AG04450 (cell line): Measurements from ENCODE around the gene ARHGAP24. TPM values are rescaled to one million over a fixed set of nuclear protein-coding genes. Genes with fewer than 3 reads are reported as not detected.

ENCODE experiments used
- CTCF ChIA-PET: fragments of 300-600, 350-600 bp; formaldehyde crosslinking; extraction: SDS; loops from one replicate; lab custom pipeline; 2022; ENCODE audit warnings: antibody characterized with exemption, inconsistent platforms; lab: Charles Lee
- POLR2A ChIA-PET: fragments of 350-600 bp; formaldehyde crosslinking; extraction: SDS; loops from one replicate; lab custom pipeline; 2021; ENCODE audit warnings: antibody characterized with exemption, inconsistent platforms; lab: Yijun Ruan, JAX
- DNase-seq: peaks from one replicate; pipeline ENCODE4 v3.0.0-alpha.2; 2011; ENCODE audit warnings: low read depth, low spot score
- H3K27ac ChIP-seq: one replicate; pipeline ENCODE4 v1.5.1; 2012; ENCODE audit warnings: low read depth, low read length, control low read depth
- H3K27me3 ChIP-seq: one replicate; pipeline ENCODE4 v1.6.0; 2012; ENCODE audit warnings: low read length; ENCODE audit not compliant: control insufficient read depth, insufficient read depth
- H3K4me3 ChIP-seq: 2 replicates; pipeline ENCODE4 v1.5.1; 2011; ENCODE audit warnings: mild to moderate bottlenecking, low read depth, low read length, control low read depth
- H3K9me3 ChIP-seq: 2 replicates; pipeline ENCODE4 v1.5.1; 2012; ENCODE audit warnings: low read length; ENCODE audit not compliant: control insufficient read depth, insufficient read depth
- polyA plus RNA-seq: library from polyadenylated mRNA; depleted of rRNA; stranded (reverse); fragments of >200 nt; gene quantifications from 2 replicates; pipeline ENCODE4 v1.2.3, GENCODE V29; 2011
- TF ChIP-seq, protein P1 (sequence below): IDR thresholded peaks from 2 replicates; pipeline ENCODE4 v1.5.1; 2011; ENCODE audit warnings: low read depth, low read length, control low read depth, inconsistent platforms

The ARHGAP24 gene
- polyA plus RNA-seq, 1 experiment, result 16.8 TPM

DNA sequence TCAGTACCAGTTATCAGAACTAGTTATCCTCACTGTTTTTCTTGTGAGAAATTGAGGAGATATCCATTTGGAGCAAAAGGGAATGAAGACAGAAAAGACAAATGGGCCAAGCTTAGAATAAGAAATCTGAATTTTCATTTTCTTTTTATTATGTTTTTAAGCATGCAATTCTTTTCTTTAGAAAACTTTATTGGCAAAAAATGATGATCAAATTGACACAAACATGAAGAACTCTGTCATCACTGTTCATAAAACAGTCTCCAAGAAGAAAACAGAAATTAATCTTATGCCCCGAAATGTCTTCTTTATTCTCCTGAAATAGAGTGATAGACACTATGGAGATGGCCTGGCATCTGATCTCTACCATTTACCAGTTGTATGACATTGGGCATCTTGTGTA, 139.0 kb downstream of the ARHGAP24 start:
- Histone ChIP-seq H3K4me3 (no peak overlapping the region), H3K27me3 (no peaks in the 10 kb centered on the region), H3K9me3 (no peaks in the 10 kb centered on the region), H3K27ac (no peak overlapping the region)
- POLR2A ChIA-PET, result no interaction called here
- TF ChIP-seq, protein P1, sequence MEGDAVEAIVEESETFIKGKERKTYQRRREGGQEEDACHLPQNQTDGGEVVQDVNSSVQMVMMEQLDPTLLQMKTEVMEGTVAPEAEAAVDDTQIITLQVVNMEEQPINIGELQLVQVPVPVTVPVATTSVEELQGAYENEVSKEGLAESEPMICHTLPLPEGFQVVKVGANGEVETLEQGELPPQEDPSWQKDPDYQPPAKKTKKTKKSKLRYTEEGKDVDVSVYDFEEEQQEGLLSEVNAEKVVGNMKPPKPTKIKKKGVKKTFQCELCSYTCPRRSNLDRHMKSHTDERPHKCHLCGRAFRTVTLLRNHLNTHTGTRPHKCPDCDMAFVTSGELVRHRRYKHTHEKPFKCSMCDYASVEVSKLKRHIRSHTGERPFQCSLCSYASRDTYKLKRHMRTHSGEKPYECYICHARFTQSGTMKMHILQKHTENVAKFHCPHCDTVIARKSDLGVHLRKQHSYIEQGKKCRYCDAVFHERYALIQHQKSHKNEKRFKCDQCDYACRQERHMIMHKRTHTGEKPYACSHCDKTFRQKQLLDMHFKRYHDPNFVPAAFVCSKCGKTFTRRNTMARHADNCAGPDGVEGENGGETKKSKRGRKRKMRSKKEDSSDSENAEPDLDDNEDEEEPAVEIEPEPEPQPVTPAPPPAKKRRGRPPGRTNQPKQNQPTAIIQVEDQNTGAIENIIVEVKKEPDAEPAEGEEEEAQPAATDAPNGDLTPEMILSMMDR, result no peak
- CTCF ChIA-PET, result no interaction called here
- DNase-seq, result no peak

DNA sequence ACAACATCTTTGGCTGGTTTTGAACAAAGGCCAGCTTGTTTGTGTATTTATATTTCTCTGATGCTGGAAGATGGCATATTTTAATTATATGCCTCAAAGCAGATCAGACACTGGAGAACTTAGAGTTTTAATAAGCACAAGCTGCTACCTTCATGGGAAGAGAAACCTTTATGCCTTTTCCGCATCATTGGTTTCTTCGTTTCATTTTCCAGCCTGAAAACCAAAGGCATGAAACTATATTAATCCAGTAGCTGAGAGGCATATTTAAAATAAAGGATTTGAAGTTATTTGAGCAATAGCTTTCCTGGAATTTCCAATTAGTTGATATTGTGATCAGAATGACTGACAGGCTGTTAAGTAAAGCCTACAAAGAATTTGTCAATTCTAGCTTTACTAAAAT, 141.0 kb downstream of the ARHGAP24 start:
- TF ChIP-seq, protein P1, result no peak
- no peak overlapping the region for H3K27ac ChIP-seq
- ChIA-PET CTCF (no interaction called here), POLR2A (no interaction called here)
- no peak overlapping the region for H3K4me3 ChIP-seq
- no peaks in the 10 kb centered on the region for H3K27me3 ChIP-seq
- no peak for DNase-seq
- H3K9me3 ChIP-seq, result no peaks in the 10 kb centered on the region

DNA sequence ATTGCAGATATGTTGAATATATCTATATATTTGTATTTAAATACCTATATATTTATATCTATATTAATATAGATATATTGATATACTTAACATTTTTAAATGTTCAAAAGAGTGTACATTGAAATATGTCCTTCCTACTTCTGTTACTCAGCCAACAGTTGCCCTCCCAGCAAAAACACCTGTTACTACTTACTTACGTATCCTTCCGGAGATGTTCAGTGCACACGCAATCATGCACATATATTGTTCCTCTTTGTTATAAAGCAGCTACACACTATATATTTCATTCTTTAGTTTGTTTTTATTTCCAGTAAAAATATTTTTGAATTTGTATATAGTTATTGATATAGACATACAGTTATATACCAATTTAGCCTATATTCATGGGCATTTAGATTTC, 142.3 kb downstream of the ARHGAP24 start:
- H3K9me3 ChIP-seq, result no peaks in the 10 kb centered on the region
- TF ChIP-seq, protein P1, result no peak
- H3K4me3 ChIP-seq, result no peak overlapping the region
- H3K27me3 ChIP-seq, result no peaks in the 10 kb centered on the region
- no peak for DNase-seq
- H3K27ac ChIP-seq, result no peak overlapping the region
- ChIA-PET CTCF (no interaction called here), POLR2A (no interaction called here)

DNA sequence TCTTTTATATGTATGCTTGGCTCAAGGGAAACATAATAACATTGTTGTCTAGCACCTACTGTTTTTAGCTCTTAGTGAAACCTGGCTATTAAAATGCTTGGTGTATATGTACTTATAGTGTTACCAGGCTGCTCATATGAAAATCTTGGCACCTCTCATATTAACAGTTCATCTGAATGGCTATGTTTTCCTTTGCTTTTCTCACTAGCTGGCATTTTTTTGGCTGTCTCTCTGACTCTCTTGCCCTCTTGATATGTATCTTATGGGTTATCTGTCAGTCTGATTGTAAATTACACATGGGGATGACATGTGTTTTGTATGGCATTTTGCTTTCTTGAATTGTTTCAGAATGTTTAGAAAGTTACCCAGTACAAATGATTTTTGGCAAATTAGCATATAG, 158.0 kb downstream of the ARHGAP24 start:
- TF ChIP-seq, protein P1, result no peak
- no peak for DNase-seq
- no peaks in the 10 kb centered on the region for H3K27me3 ChIP-seq
- H3K4me3 ChIP-seq, result no peak overlapping the region
- ChIA-PET CTCF (no interaction called here), POLR2A (no interaction called here)
- no peak overlapping the region for H3K27ac ChIP-seq
- H3K9me3 ChIP-seq, result no peaks in the 10 kb centered on the region

DNA sequence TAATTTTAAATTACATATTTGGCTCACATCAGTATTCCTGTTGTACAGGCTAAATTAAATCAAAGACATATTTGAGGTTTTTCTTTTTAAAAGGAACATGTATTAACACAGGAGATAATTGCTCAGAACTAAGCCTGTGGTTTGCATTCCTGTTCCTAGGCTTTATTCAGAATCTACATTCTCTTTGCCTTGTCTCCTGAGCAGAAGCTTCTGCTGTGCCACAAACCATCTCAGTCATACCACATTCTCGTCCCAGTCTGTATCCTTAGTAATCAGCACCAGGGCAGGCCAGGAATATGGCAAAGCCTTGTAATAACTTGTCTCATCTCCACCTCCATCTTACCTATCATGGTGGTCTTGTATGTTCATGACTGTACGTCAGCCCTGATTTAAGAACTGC, 162.8 kb downstream of the ARHGAP24 start:
- no peak overlapping the region for H3K4me3 ChIP-seq
- DNase-seq, result no peak
- ChIA-PET POLR2A (no interaction called here), CTCF (no interaction called here)
- no peaks in the 10 kb centered on the region for H3K9me3 ChIP-seq
- TF ChIP-seq, protein P1, result no peak
- no peaks in the 10 kb centered on the region for H3K27me3 ChIP-seq
- H3K27ac ChIP-seq, result no peak overlapping the region
